ENCODE data around the gene RPL9.

GRCh38 chr4:39484582-39485272, 26.0 kb upstream of the RPL9 start:
- TF ChIP-seq CTCF (conservative IDR thresholded peaks at IDR 0.05; ENCODE audit: low read length) (no peak), EZH2phosphoT487 (IDR thresholded peaks at IDR 0.05; ENCODE audit: borderline replicate concordance, low read depth, low read length) (no peak)

All from OCI-LY7 (cell line).